22Rv1 (cell line): ENCODE measurements around the gene MCCD1.

Experiments used
- ZFX ChIP-seq: fragments of 450-650 bp; IDR thresholded peaks from 2 replicates; pipeline ENCODE4 v1.6.1; 2017; ENCODE audit warnings: antibody characterized with exemption, borderline replicate concordance
- TF ChIP-seq, protein P1 (sequence below): fragments of 450-650 bp; IDR thresholded peaks from 2 replicates; pipeline ENCODE4 v1.5.1; 2017; ENCODE audit warnings: mild to moderate bottlenecking

DNA sequence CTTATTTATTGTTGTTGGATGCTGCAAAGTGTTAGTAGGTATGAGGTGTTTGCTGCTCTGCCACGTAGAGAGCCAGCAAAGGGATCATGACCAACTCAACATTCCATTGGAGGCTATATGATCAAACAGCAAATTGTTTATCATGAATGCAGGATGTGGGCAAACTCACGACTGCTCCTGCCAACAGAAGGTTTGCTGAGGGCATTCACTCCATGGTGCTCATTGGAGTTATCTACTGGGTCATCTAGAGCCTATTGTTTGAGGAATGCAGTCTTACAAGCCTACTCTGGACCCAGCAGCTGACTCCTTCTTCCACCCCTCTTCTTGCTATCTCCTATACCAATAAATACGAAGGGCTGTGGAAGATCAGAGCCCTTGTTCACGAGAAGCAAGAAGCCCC lies 18.8 kb upstream of the MCCD1 start:
- TF ChIP-seq, protein P1, sequence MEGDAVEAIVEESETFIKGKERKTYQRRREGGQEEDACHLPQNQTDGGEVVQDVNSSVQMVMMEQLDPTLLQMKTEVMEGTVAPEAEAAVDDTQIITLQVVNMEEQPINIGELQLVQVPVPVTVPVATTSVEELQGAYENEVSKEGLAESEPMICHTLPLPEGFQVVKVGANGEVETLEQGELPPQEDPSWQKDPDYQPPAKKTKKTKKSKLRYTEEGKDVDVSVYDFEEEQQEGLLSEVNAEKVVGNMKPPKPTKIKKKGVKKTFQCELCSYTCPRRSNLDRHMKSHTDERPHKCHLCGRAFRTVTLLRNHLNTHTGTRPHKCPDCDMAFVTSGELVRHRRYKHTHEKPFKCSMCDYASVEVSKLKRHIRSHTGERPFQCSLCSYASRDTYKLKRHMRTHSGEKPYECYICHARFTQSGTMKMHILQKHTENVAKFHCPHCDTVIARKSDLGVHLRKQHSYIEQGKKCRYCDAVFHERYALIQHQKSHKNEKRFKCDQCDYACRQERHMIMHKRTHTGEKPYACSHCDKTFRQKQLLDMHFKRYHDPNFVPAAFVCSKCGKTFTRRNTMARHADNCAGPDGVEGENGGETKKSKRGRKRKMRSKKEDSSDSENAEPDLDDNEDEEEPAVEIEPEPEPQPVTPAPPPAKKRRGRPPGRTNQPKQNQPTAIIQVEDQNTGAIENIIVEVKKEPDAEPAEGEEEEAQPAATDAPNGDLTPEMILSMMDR: no peak
- no peak for TF ChIP-seq ZFX
